Activated CD4-positive, alpha-beta T cell treated with anti-CD3 and anti-CD28 coated beads for 1 hour (primary cell): ENCODE results near the gene ZFAND5.
A peak's percentile ranks its signal among the peaks of the same experiment; 100 is the strongest.

Experiments used
- DNase-seq: peaks from one replicate; pipeline ENCODE4 v3.0.0-alpha.2; 2020

The ZFAND5 gene

GRCh38 chr9:72364679-72365524 lies at the start of gene ZFAND5:
ZFAND5 (minus strand) TSS chr9:72365208; CDS start chr9:72360778, 4,430 bp downstream.
- DNase-seq: peak; percentile 86

DNA sequence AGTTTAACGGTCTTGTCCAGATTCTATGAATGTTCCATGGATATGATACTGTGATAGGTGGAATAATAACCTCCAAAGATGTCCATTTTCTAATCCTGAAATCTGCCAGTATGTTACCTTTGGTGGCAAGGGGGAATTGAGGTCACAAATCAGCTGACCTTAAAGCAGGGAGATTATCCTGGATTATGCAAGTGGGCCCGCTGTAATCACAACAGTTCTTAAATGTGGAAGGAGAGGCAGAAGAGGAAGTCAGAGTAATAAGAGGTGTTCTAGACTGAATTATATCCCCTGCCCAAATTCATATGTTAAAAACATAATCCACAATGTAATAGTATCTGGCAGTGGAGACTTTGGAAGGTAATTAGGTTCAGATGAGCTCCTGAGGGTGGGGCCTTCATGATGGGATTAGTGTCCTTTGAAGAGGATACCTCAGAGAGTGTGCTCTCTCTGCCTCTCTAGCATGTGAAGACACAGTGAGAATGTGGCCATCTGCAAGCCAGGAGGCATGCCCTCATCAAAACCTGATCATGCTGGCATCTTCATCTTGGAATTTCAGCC lies 47.6 kb upstream of the ZFAND5 start:
- no peak for DNase-seq

DNA sequence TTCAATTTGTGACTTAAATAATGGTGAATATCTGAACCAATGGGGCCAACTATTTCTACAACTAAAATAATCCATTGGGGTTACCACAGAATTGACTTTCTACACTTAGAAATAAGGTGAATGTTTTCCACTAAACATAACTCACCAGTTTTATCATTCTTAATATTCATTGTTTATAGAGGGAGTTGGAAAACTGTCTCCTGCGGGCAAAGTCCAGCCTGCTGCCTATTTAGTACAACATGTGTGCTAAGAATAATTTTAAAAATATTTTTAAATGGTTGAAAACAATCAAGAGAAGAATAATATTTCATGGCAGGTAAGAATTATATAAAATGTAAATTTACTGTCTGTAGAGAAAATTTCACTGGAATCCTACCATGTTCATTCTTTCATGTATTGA lies 45.2 kb upstream of the ZFAND5 start:
- DNase-seq: no peak

GRCh38 chr9:72407114-72407513 lies 42.1 kb upstream of the ZFAND5 start:
- DNase-seq: no peak

- no peak for DNase-seq
Observed at GRCh38 chr9:72402744-72403143, 37.7 kb upstream of the ZFAND5 start.

DNA sequence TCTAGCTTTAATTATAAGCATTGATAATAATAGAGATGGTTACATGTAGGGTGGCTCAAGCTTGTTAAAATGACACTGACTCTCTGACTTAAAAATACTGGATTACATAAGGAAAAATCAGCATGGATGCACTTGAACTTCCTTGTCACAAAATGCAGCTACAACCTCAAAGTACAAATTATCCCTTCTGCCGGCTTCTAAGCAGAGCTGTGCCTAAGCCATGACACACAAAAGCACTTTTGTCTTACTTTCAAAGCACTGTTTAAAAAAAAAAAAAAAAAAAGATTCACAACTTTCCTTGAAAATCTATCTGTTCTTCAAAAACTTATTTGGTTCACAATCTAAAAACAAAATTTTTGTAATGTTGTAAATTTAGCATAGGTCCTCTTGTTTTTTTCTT lies 36.4 kb upstream of the ZFAND5 start:
- no peak for DNase-seq

DNA sequence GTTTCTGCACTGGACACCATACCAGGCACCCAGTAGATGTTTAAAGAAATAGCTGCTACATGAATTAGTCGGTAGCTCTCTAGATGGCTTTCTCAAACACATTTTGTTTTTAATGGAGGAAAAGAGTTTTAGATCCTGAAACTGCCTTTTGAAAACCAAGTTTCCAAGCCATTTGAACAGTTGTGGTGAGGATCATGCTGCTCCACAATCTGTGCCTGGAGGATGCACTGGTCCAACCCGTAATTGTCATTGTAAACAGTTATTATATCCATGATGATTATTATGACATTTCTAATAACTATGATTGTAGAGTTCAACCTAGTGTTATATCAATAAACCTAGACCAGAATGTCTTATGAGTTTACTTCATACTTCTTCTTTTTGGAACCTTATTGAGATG lies 35.9 kb upstream of the ZFAND5 start:
- no peak for DNase-seq

DNA sequence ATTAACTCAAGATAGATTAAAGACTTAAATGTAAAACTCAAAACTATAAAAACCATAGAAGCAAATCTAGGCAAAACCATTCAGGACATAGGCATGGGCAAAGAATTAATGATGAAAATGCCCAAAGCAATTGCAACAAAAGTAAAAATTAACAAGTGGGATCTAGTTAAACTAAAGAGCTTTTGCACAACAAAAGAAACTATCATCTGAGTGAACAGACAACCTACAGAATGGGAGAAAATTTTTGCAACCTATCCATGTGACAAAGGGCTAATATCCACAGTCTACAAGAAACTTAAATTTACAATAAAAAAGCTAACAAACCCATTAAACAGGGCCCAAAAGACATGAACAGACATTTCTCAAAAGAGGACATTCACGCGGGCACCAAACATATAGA lies 34.4 kb upstream of the ZFAND5 start:
- no peak for DNase-seq

- DNase-seq: no peak
Observed at GRCh38 chr9:72396247-72397091, 31.5 kb upstream of the ZFAND5 start.

- no peak for DNase-seq
Observed at GRCh38 chr9:72394066-72394465, 29.1 kb upstream of the ZFAND5 start.

GRCh38 chr9:72390907-72391306 lies 25.9 kb upstream of the ZFAND5 start:
- no peak for DNase-seq

DNA sequence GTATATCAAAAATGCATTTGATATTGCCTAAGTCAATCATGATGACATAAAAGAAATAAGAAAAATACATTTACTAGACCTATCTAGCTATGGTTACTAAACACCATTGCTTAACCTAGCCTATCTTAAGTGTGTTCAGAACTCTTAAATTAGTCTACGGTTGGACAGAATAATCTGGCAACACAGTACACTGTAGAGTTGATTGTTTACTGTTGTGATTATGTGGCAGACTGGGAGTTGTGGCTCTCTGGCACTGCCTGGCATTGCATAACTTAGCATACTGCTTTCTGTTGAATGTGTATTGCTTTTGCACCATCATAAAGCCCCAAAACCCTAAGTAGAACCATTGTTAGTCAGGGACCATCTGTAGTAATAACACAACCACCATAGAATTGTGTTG lies 21.2 kb upstream of the ZFAND5 start:
- DNase-seq: no peak

DNA sequence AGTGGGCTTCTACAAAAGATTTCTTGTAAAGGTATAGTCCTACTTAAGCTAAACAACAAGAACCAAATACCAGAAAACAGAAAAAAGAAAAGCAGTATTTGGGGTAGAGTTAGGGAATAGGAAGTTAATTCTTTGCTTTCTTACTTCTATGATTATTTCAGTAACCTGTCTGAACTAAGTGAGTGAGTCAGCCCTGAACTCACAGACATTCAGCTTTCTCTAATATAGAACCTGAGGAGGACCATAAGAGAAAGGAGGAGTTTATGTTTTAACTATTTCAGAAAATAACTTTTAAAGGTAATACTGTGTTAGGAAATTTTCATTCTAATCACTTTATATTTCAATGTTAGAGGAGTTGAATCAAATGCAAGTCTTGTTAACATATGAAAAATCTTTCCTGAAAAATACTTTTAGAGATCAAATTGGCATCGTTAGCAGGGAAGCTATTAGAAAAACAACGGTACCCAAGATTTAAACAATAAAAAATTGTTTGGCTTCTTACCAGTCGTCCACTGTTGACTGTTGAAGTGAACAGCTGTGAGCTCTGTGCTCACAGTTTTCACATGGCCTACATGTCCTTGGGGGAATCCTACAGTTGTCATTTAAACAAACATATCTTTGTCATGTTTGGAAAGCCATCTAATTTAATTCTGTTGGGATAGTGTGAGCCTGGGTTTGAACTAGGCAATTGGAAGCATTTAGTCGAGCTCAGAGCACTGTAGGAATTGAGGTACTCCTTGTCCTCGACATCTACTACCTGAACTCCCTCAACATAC lies 19.9 kb upstream of the ZFAND5 start:
- DNase-seq: no peak

DNA sequence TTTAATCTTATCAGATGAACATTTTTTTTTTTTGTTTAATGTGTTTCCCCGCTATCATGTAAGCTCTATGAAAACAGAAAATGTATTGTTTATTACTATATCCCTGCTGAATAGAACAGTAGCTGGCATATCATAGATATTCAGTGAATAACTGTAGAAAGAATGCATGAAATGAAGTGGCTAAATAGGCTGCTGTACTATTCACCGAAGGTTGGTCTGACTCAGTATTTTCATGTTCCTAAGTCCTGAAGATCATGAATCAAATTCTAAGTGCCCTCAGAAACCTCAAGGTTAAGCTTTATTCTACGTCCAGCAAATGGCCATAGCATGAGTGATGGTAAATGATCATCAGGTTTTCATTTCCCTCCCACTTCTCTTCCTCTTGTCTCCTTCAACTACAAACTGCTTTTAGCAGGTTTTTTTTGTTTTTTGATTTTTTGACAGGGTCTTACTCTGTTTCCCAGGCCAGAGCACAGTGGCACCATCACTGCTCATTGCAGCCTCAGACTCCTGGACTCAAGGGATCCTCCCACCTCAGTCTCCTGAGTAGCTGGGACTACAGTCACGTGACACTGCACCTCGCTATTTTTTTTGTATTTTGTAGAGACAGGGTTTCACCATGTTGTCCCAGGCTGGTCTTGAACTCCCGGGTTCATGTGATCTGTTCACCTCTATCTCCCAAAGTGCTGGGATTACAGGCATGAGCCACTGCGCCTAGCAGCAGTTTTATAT lies 19.1 kb upstream of the ZFAND5 start:
- no peak for DNase-seq

- DNase-seq: no peak
Observed at GRCh38 chr9:72382405-72382804, 17.4 kb upstream of the ZFAND5 start.

DNA sequence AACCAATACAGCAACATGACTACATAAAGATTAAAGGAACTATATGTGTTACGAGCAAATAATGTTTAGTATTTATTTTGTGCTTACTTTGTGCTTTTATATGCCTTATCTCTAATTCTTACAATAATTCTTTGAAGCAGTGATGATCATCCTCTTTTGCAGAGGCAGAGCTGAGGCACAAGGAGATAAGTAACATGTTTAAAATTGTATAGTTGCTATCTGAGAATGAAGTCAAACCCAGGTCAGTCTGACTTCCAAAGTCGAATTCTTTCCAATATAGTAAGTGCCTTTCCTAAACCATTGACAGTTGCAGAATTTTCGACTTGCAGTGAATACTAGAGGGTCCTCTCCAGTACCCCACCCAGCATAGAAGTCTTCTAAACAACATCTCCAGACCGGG lies 12.0 kb upstream of the ZFAND5 start:
- DNase-seq: no peak

DNA sequence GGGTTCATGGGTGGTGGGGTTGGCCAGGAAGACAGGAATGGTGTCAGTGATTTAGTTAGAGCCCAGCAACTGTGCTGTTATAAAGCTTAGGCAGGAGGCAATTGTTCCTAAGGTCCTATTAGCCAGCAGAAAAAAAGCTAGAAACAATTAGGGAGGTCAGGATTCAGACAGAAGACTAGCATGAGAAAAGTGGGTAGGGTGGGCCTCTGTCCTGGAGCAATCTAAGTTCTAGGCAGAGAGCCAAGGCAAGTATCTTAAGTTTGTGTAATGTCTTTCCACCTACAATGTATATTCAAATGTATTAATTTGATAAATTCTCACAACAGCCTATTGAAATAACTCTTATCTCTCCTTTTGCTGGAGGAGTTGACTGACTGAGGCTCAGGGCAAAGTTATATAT lies 6.1 kb upstream of the ZFAND5 start:
- no peak for DNase-seq

DNA sequence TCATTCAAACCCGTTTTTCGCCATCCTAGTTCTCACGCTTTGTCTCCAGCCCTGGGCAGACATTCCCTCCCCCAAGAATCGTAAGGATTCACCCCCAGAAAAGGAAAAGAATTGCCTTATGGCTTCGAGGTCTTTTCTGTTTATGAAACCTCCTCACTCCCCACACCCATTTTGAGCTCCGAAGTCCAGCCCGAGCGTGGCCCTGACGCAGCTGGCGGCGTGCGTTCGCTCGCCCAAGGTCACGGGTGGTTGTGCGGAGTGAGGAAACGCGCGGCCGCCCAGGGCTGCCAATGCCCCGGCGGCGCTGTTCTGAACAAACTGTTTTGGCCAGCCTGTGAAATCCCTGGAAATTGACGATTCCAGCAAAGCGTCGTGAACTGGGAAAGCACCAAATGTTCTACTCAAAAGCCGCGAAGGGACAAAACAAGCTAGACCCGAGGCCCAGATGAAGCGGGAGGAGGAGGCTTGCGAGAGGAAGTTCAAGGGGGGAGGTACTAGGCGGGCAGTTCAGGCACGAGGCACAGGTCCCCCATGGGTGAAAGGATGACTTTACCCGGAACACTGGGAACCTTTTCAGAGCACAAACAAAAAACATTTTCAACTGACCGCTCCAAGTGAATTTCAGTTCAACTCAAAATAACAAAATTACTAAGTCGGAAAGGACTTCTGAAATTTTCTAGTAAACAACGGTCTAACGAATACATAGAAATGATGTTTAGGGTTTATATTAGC lies 683 bp upstream of the ZFAND5 start:
- peak; percentile 38 for DNase-seq

DNA sequence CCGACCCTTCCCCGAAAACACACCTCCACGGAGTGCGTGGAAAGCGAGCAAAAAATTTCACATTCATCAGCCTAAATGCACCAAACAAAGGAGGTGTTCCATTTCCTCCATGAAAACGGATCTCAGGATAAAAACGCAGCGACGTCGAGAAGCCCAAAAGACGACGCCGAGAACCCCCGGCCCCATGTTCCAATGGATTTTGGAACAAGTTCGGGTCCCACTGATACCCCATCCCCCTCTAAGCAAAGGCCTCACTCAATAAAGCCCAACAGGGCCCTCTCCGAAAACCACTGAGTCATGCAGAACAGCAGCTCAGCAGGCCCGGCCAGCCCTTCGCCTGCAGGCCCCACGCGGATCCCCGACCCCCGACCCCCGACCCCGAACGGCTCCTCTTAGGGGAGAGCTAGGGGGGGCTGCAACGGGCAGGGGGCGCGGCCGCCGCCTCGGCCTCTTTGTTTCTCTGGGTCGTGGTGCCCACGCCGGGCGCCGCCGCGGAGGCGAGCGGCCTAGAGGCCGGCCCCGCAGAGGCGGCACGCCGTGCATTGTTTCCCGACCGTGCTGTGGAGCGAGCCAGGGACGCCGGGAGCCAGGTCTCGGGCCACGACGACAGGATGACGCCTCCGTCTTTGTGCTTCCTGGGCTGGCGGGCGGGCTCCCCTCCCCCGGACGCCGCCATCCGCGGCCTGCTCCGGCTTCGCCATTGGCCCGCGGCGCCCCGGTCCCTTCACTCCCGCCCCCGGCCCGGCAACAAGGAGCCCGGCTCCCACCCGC lies 915 bp downstream of the ZFAND5 start:
- DNase-seq: peak; percentile 53

- no peak for DNase-seq
Observed at GRCh38 chr9:72363236-72363635, 1.8 kb downstream of the ZFAND5 start.

DNA sequence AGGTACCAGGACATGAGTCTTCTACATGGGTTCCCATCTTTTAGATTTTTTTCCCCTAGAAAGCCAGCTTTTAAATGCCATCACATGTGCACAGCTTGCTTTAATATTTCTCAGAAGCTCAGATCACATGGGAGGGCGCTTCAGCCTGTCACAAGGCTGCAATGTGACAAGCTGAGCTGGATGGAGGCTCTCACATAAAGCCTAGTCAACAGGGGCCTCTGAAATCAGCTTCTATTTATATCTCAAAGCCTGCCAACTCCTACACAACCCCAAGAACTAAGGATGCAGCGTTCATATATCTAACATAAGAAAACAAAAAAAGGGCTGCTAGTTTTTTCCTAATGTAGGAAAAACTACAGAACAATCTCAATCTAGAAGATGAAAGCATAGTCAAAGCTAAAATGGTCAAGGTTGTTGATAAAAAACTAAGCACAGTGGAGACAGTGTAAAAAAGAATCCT lies 2.3 kb downstream of the ZFAND5 start:
- no peak for DNase-seq
